SU-DHL-6 (cell line): ENCODE data around the gene APC2.

Source experiments
- EZH2phosphoT487 ChIP-seq: fragments of 200-600 bp; sonication (generic), shearing (Covaris generic); conservative IDR thresholded peaks from 2 replicates; pipeline ENCODE4 v1.6.1; 2018; ENCODE audit warnings: mild to moderate bottlenecking, antibody characterized with exemption, low read length, moderate library complexity, mixed read lengths
- TF ChIP-seq, protein P1 (sequence below): fragments of 200-600 bp; sonication (generic); IDR thresholded peaks from one replicate; pipeline ENCODE4 v1.5.1; 2017; ENCODE audit warnings: antibody characterized with exemption, mild to moderate bottlenecking, low read length, moderate library complexity; ENCODE audit not compliant: insufficient read depth, poor library complexity, severe bottlenecking

DNA sequence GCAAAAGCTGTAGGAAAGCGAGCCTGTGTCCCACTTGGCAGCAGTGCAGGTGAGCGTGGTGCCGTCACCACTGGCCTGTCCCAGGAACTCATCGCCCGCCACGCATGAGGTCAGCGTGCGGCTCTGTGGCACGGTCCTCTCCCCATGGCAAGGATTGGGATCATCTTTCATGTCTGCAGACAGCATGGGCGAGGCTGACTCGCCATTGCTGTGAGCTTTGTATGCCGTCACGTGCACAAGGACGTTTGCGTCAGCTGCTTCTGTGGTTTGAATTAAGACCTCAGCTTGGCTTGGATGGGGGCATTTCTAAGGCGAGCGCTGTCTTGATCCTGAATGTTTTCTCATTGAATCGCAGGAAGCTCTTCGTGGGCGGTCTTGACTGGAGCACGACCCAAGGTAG lies 32.8 kb upstream of the APC2 start:
- TF ChIP-seq, protein P1, sequence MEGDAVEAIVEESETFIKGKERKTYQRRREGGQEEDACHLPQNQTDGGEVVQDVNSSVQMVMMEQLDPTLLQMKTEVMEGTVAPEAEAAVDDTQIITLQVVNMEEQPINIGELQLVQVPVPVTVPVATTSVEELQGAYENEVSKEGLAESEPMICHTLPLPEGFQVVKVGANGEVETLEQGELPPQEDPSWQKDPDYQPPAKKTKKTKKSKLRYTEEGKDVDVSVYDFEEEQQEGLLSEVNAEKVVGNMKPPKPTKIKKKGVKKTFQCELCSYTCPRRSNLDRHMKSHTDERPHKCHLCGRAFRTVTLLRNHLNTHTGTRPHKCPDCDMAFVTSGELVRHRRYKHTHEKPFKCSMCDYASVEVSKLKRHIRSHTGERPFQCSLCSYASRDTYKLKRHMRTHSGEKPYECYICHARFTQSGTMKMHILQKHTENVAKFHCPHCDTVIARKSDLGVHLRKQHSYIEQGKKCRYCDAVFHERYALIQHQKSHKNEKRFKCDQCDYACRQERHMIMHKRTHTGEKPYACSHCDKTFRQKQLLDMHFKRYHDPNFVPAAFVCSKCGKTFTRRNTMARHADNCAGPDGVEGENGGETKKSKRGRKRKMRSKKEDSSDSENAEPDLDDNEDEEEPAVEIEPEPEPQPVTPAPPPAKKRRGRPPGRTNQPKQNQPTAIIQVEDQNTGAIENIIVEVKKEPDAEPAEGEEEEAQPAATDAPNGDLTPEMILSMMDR = no peak
- TF ChIP-seq EZH2phosphoT487 = no peak
